ENCODE measurements around the gene SORBS2.

GRCh38 chr4:185656467-185656931 lies 155.5 kb downstream of the SORBS2 start:
- no peak for TF ChIP-seq CTCF (IDR thresholded peaks at IDR 0.05; ENCODE audit: low read depth, low read length)
- no peak for TF ChIP-seq POLR2A (IDR thresholded peaks at IDR 0.05; ENCODE audit: extremely low read depth, insufficient read length)

Measured in NB4 (cell line).